Left hindlimb (tissue), 1 donor: ENCODE results near the gene P2RX2.

Experiments used
- DNase-seq: peaks from one replicate; pipeline ENCODE4 v3.0.0-alpha.2; 2018

P2RX2 gene

GRCh38 chr12:132665794-132666193 is 47.2 kb downstream of the P2RX2 start:
- DNase-seq = no peak

- DNase-seq = no peak
Measured at GRCh38 chr12:132668191-132669088, 49.9 kb downstream of the P2RX2 start.

GRCh38 chr12:132669166-132669879 is 50.7 kb downstream of the P2RX2 start:
- DNase-seq = no peak
